HG03095 (cell line): Measurements from ENCODE around the gene SYT15.
A peak's percentile ranks its signal among the peaks of the same experiment; 100 is the strongest.
"Not testable (repeated sequence)": the region's sequence is repeated elsewhere in the genome, so short reads cannot be mapped to it uniquely, and the experiment has no call there.

Experiments used
- ATAC-seq: cut with Tn5 transposase; IDR thresholded peaks from one replicate; pipeline ENCODE4 v1.9.1; 2021; ENCODE audit warnings: moderate library complexity; ENCODE audit not compliant: unreplicated experiment

The SYT15 gene

DNA sequence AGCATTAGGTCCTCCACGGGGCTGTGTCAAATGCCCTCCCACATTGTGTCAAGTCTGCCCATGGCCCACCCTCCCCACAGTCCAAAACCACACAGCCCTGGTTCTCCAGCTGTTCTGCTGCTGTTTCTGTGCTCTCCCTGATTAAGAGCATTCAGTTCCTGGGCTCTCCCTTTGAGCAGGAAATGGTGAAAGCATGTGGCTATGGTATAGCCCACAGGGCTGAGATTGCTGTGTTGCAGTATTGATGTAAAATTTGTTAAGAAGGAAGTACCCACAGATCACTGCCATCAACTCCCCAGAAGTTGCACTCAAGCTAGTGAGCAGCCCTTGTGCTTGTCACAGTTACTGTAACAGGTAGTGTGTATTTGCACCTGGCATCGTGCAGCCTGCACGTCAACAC is 9.3 kb downstream of the SYT15 start:
- not testable (repeated sequence) for ATAC-seq

DNA sequence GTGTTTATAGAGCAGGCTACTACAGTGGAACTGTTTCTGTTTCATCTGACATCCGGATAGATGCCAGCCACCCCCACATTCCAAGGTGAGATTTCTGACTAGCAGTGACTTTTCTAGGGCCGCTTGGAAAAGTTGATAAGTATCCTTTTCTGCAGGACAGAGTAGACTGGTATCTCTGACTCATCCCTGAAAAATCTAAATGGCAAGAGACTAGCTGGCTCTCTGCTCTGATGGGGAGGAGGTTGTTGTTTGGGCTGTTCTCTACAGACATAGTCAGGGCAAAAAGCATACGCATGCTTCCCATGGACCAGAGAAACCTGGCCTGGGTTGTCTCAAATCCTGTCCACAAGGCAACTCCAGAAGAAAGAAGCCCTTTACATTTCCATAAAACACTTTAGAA is 10.7 kb downstream of the SYT15 start:
- ATAC-seq: not testable (repeated sequence)

DNA sequence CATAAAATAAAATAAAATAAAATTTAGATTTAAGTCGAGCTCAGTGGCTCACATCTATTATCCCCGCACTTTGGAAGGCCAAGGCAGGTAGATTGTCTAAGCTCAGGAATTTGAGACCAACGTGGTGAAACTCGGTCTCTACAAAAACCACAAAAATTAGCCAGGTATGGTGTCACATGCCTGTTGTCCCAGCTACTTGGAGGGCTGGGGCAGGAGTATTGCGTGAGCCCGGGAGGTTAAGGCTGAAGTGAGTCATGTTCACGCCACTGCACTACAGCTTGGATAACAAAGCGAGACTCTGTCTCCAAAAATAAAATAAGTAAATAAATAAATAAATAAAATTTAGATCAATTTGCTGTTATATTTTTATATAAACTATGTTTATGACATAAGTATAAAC is 12.1 kb downstream of the SYT15 start:
- ATAC-seq: not testable (repeated sequence)

DNA sequence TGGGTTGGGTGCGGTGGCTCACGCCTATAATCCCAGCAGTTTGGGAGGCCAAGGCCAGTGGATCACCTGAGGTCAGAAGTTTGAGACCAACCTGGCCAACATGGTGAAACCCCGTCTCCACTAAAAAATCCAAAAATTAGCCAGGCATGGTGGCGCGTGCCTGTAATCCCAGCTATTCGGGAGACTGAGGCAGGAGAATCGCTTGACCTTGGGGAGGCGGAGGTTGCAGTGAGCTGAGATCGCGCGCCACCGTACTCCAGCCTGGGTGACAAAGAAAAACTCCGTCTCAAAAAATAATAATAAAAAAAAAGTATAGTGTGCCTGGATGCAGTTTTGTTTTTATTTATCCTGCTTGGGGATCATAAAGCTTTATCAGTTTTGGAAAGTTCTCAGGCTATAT is 14.4 kb downstream of the SYT15 start:
- not testable (repeated sequence) for ATAC-seq

DNA sequence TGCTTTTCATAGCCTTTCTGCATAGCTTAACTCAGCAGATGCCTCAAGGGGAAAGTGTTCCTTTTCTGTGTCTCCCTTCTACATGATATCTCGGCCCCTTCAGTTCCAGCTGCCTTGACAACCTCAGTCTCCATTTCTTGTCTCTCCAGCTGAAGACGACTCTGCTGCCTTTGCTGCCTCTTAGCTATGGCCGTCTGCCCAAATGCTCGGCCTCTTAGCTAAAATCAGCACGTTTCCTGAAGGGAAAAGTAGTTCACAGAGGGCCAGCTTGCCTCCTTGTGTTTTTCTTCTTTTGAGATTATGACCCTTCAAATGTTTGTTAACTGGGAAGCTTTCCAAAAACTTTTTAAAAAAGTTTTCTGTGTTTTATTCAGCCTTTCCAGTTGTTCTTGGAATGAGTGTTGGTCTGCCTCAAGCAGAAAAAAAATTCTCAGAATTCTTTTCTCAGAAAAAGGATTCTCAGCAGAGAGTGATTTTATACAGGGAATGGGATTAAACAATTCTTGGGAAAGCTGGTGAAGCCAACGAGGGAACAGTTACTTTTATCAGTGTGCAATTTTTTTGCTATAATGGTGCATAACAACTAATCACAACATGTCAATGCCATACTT is 15.6 kb downstream of the SYT15 start:
- ATAC-seq: not testable (repeated sequence)

DNA sequence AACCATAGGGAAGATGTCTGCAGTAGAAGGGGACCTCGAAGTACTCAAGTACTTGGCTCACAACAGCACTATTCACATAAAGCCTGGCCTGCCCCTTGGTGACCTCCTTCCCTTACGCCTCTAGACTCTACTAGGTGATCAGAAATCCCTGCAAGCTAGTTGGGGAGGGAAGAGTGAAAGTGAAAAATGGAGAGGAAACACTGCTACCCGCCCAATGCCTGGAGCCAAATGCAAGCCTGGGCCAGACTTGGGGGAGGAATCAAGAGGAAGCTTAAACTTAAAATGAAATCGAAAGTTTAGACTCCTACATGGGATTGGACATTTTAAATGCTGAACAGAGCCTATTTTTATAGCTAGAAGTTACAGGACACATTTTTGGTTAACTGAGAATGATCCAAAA is 17.6 kb downstream of the SYT15 start:
- not testable (repeated sequence) for ATAC-seq

DNA sequence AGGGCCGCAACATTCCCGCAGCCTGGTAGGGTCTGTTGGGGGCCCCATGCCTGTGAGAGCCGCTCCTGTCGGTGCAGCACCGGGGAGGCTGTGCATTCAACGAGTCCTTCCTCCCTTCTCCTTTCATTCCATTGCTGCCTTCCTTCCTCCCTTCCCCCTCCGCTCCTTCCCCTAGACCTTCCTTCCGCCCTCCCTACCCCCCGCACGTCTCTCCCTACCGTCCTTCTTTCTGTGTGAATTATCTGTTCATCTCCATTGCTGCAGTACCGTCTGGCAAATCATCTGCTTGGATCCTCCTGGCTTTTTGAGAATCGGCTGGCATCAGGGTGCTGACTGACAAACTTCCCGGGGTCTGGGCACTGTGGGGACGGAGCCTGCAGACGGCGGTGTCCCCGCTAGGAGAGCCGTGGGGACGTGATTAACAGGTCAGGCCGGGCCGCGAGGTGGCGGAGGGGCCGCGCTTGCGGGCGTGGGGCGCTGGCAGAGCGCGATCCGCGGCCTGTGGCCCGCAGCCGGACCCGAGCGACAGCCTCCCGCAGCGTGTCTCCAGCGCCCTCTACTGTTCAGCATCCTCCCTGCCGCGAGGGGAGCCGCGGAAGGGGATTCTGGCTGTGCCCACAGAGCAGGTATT is 18.8 kb downstream of the SYT15 start:
- peak; percentile 87 for ATAC-seq

DNA sequence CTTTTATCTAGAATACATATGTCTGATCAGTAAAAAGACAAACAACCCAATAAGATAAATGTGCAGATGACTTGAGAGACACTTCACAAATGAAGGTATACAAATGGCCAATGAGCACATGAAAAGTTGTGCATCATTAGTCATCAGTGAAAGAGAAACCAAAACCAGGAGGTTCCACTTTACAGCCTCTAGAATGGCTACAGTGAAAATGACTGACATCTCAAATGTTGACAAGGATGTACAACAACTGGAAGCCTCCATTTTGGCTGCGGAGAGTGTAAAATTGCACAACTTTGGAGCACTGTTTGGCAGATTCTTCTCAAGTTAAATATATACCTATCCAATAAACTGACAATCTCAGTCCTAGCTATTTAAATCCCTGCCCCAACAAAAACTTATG is 21.6 kb downstream of the SYT15 start:
- ATAC-seq: not testable (repeated sequence)

DNA sequence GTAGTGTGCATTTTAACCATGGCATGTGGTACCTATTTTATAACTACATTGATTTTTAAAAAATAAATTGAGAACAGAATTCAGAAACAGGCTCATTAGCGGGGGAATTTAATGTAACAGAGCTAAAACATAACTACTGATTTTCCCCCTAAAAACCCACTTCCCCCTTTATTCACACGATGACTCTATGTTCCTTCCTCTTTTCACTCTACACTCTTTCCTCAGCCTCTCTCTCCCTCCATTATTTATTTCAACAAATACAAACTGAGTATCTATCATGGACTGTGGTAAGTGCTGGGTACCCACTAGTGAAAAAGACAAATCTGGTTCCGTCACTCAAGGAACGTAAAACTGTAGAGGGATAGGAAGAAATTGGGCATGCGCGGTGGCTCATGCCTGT is 36.6 kb downstream of the SYT15 start:
- ATAC-seq: not testable (repeated sequence)

DNA sequence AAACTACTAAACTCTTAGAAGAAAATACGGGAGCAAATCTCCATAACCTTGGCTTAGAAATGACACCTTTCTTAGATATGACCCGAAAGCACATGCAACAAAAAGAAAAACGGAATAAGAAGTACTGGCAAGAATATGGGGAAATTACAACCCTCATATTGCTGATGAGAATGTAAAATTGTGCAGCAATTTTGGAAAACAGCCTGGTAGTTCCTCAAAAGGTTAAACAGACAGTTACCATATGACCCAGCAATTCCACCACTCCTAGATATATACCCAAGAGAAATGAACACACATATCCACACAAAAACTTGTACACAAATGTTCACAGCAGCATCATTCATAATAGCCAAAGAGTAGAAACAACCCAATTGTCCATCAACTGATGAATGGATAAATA is 37.3 kb downstream of the SYT15 start:
- ATAC-seq: not testable (repeated sequence)

DNA sequence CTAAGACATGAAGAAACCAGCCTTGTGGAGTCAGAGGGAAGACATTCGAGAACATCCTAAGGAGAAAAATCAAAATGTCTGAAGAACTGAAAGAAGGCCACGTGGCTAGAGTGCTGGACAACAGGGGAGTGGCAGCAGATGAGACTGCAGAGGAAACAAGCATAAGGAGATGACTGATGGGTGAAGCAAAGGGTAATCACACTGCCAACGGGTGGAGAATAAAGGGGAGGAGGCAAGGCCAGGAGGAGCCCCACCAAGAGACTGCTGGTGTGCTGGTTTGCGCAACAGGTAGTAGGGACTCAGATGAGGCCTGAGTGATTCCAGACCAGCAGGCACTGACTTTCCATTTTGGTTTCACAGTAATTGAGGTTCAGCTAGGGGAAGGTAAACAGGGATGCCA is 38.2 kb downstream of the SYT15 start:
- not testable (repeated sequence) for ATAC-seq

DNA sequence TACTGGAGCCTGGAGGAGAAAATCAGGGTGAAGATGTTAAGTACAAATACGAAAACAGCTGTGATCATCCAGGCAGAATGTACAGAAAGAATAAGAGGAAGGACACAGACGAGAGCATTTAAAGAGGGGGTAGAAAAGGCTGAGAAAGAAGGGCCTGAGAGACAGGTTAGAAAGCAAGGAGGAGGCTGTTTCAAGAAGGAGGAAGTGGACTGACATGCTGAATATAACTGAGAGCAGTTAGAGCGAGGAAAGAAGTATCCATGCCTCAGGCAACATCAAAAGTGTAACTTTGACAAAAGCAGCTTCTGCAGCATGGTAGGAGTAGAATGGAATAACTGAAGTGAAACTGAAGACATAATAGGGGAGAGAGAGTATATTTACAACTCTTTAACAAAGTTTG is 39.0 kb downstream of the SYT15 start:
- ATAC-seq: not testable (repeated sequence)

DNA sequence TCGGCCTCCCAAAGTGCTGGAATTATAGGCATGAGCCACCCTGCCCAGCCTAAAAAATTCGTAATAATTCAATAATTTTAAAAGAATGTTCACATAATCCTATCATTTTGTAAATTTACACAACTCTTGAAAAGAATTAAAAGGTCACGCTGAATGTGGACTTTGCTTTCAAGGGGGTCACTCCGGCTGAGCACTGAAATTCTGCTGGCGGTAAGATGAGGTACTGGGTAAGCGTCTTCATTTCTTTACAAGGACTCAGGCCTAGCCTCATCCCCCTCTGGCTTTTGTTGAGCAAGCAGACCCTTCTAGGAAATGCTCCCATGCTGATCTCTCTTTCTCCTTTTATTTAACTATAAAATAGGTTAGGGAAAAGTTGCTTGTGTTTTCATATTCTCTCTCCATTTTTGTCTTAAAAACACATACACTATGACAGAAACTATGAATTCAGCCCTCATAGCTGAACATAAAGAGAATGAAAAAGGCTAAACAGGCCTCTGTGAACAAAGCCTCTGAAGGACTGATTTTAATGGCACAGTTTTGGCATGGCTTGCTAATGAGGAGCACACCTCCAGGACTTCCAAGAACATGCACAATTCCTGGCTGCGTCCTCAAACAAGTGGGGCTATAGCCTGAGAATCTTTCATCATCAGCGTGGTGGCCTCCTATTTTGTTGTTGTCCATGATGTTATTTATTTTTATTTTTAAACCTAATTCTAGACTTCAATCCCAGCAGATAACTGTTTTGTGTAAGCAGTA is 45.1 kb downstream of the SYT15 start:
- not testable (repeated sequence) for ATAC-seq

DNA sequence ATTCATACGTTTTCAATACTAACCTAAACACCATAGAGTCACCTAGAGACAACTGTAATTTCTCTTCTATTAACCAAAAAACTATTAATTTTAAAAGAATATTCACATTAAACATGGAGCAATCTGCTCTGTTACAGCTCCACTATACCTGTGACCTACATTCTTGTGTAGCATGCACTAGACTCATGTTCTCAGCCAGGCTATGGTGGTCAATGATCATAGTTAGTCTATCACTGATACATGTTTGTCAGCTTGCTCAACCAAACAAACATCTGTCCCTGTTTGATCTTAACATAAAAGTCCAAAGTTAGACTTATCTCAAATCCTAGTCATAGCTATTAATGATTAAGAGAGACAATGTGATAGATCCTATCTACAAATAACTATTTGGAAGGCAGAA is 50.9 kb downstream of the SYT15 start:
- not testable (repeated sequence) for ATAC-seq

DNA sequence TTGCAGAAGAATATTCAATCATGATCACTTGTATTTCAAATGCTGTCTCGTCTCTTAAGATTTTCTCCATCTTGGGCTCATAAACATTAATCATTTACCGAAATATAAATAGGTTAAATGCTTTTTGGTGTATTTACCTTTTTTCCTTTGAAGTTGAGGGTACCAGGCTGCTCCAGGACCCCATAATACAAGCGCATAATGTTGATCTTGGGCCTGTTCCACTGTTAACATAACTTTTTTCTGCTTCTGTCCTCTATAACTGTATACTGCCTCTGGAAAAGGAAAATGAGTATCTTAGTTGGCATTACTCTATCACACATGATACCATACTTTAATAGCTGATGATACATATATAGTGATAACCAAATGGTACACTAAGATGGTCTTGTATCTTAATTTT is 51.9 kb downstream of the SYT15 start:
- not testable (repeated sequence) for ATAC-seq

DNA sequence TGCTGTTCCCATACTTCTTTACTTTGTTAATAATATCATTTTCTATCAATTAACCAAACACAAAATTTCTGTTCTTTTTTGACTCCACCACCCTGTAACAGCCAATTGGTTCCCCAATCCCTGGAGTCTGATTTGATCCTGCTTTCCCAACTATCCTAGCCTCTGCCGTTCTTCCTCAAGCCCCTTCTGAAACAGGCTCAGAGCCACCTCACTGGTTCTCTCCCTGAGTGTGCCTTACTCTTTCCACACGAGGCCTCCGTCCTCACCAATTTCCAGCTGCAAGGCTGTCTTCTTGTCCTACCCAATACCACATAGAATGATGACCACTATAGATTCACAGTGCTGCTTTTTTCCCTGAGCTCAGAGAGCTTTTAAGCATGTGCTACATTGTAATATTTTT is 52.8 kb downstream of the SYT15 start:
- ATAC-seq: not testable (repeated sequence)

DNA sequence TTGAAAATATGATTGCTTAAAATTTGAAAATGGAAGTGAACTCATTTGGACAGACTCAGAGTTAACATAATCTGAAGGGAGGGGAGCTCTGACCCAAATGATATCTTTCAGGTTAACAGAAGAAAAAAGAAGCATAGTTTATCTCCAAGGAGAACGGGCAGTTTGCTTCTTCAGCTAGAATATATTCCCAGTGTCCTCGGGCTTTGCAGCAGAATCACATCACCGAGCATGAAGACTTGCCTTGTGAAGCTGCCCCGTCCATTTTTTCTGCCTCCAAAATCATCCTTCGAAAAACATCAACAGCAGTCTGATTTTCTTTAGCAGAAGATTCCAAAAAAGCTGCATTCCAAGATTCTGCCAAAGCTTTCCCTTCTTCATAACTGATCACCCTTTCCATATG is 55.8 kb downstream of the SYT15 start:
- ATAC-seq: not testable (repeated sequence)

DNA sequence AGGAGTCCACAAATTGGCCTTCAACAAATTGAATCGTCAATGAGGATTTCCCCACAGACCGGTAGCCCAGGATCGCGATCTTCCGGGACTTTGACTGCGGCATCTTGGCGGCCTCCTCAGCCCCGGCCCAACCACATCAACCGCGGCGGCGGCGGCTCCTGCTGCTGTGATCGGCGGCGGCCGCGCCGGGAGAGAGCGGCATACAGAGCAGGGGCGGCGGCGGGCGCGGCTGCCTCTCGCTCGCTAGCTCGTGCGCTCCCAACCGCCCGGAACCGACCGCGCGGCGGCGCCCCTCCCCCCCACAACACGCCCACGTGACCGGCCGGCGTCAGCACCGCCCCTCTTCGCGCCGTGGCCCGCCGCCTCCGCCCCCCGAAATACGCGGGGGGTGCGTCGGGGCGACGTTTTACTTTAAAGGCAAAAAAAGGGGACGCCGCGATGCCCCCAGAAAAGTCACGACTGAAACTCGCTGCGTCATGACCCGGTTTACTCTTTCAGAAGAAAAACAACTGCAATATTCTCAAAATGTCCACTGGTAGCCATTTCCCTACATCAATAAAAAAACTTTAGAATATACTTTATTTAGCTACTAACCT is 56.5 kb downstream of the SYT15 start:
- ATAC-seq: not testable (repeated sequence)

DNA sequence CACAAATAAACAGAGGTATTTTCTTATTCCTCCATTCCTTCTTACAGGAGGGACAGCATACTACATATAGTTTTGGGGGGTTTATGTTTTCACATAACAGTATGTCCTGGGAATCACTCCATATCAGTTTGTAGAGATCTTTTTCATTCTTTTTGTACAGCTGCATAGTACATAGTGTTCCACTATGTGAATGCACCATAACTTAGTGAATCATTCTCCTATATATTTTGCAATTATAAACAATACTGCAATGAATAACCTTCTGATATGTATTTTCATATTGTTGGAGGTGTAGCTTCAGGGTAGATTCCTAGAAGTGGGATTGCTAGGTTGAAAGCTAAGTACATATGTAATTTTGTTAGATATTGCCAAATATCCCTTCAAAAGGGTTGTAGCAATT is 61.1 kb downstream of the SYT15 start:
- not testable (repeated sequence) for ATAC-seq
